Body of pancreas (tissue), 4 donors: ENCODE results near the gene BBS7. TPM values are rescaled to one million over a fixed set of nuclear protein-coding genes. Genes with fewer than 3 reads are reported as not detected.

Experiments
- ATAC-seq: fragments of 150-250 bp; one replicate; pipeline ENCODE4 v1.9.1; 2016
- DNase-seq, 4 donors: peaks; one replicate each; pipeline ENCODE4 v3.0.0-alpha.2; 2019
- H3K27ac ChIP-seq, 4 donors: fragments of 200-600 bp; sonication (generic); 1 replicate in 3 of 4; 2 replicates in 1 of 4; pipeline versions ENCODE4 v1.5.1 to v1.6.1; 2016 to 2019; ENCODE audit warnings: mild to moderate bottlenecking in 1 of 4, mixed read lengths in 1 of 4, moderate library complexity in 1 of 4
- H3K27me3 ChIP-seq, 2 donors: fragments of 200-600 bp; sonication (generic); one replicate each; pipeline ENCODE4 v1.6.0; 2016; ENCODE audit warnings: mild to moderate bottlenecking in 1 of 2
- H3K36me3 ChIP-seq, 2 donors: fragments of 200-600 bp; sonication (generic); replicated peaks in 1 of 2; 2 replicates each; pipeline ENCODE4 v1.5.1; 2016; ENCODE audit warnings: low read depth in 2 of 2; ENCODE audit not compliant: insufficient read depth in 1 of 2
- H3K4me1 ChIP-seq: fragments of 200-600 bp; sonication (generic); one replicate; pipeline ENCODE4 v1.6.0; 2016
- H3K4me3 ChIP-seq, 2 donors: fragments of 200-600 bp; sonication (generic); 1 replicate in 1 of 2; 2 replicates in 1 of 2; pipeline ENCODE4 v1.5.1; 2016 to 2019
- H3K9me3 ChIP-seq, 3 donors: fragments of 200-600 bp; sonication (generic); 1 replicate in 2 of 3; 2 replicates in 1 of 3; pipeline ENCODE4 v1.5.1; 2016
- CTCF ChIP-seq, 7 experiments: fragments of 450-650 bp in 4 of 7; fragments of 200-600 bp in 3 of 7; sonication (generic) in 3 of 7; IDR thresholded peaks; one replicate each; pipeline ENCODE4 v1.5.1; 2016 to 2019; ENCODE audit warnings: antibody characterized with exemption in 7 of 7
- POLR2A ChIP-seq, 3 donors: fragments of 450-650 bp; IDR thresholded peaks; one replicate each; pipeline ENCODE4 v1.6.1; 2016; ENCODE audit warnings: antibody characterized with exemption in 3 of 3, mild to moderate bottlenecking in 2 of 3
- WGBS, 2 donors: methylation state at CpG; one replicate each; pipeline ENCODE4 v1.1.5; 2017; 5-methylcytosine and 5-hydroxymethylcytosine counted together
- intact Hi-C: fragments of 100-400 bp; cut with DNase I; formaldehyde crosslinking; loops from one replicate; pipeline ENCODE4 v1.15.1; 2023
- total RNA-seq, 2 donors: library from RNA; depleted of rRNA; stranded (reverse); fragments of >200 nt; gene quantifications; one replicate each; pipeline ENCODE4 v1.1.0, GENCODE V29; 2016

BBS7 gene
- total RNA-seq, 2 donors from 2014 or later, result 3.6 to 13.0 TPM

- 91 to 96% methylated on average over 2 of the region's 2 CpGs for WGBS, 2 donors
- peaks cover 0 to 6% of the 10 kb centered on the region in 2 donors for H3K36me3 ChIP-seq
Observed at GRCh38 chr4:121861426-121861825, 8.8 kb downstream of the BBS7 start.

GRCh38 chr4:121860121-121860520 is 10.2 kb downstream of the BBS7 start:
- TF ChIP-seq CTCF (IDR thresholded peaks at IDR 0.05), result no peak
- TF ChIP-seq POLR2A (IDR thresholded peaks at IDR 0.05), result no peak
- H3K27ac ChIP-seq, result no peak overlapping the region
- DNase-seq, result no peak
- no peaks in the 10 kb centered on the region for H3K9me3 ChIP-seq
- no peak for ATAC-seq
- intact Hi-C loops, result no loop called here
- H3K4me1 ChIP-seq, result no peaks in the 10 kb centered on the region
- H3K27me3 ChIP-seq, result peaks cover 0 to 3% of the 10 kb centered on the region in 2 donors
- H3K36me3 ChIP-seq, result peaks cover 0 to 6% of the 10 kb centered on the region in 2 donors
- no peak overlapping the region for H3K4me3 ChIP-seq

More at GRCh38 chr4:121861426-121861825, 8.8 kb downstream of the BBS7 start:
- H3K4me1 ChIP-seq, result no peaks in the 10 kb centered on the region
- TF ChIP-seq CTCF (IDR thresholded peaks at IDR 0.05) (no peak), POLR2A (IDR thresholded peaks at IDR 0.05) (no peak)
- no peak overlapping the region for H3K27ac ChIP-seq
- no peaks in the 10 kb centered on the region for H3K9me3 ChIP-seq
- intact Hi-C loops, result no loop called here
- H3K4me3 ChIP-seq, result no peak overlapping the region
- peaks cover 0 to 3% of the 10 kb centered on the region in 2 donors for H3K27me3 ChIP-seq
- no peak for ATAC-seq
- DNase-seq, result no peak

GRCh38 chr4:121851354-121851753 is 18.9 kb downstream of the BBS7 start:
- ATAC-seq, result no peak
- no peak overlapping the region for H3K27ac ChIP-seq
- H3K4me3 ChIP-seq, result no peak overlapping the region
- WGBS, 2 donors, result 84 to 92% methylated on average over 1 of the region's 1 CpG
- TF ChIP-seq CTCF (IDR thresholded peaks at IDR 0.05), result no peak
- TF ChIP-seq POLR2A (IDR thresholded peaks at IDR 0.05), result no peak
- H3K36me3 ChIP-seq, result peaks cover 0 to 2% of the 10 kb centered on the region in 2 donors
- no peaks in the 10 kb centered on the region for H3K4me1 ChIP-seq
- no peaks in the 10 kb centered on the region for H3K9me3 ChIP-seq
- intact Hi-C loops, result no loop called here
- H3K27me3 ChIP-seq, result no peaks in the 10 kb centered on the region
- DNase-seq, result no peak

- no peak for TF ChIP-seq POLR2A (IDR thresholded peaks at IDR 0.05)
- TF ChIP-seq CTCF (IDR thresholded peaks at IDR 0.05), result no peak
- intact Hi-C loops, result no loop called here
- Histone ChIP-seq H3K9me3 (no peaks in the 10 kb centered on the region), H3K27me3 (no peaks in the 10 kb centered on the region), H3K36me3 (peaks cover 0 to 5% of the 10 kb centered on the region in 2 donors), H3K4me1 (no peaks in the 10 kb centered on the region), H3K4me3 (no peak overlapping the region), H3K27ac (no peak overlapping the region)
- WGBS, 2 donors, result 74 to 86% methylated on average over 6 of the region's 6 CpGs
- no peak for ATAC-seq
- DNase-seq, result no peak
Observed at GRCh38 chr4:121846662-121847061, 23.6 kb downstream of the BBS7 start.

GRCh38 chr4:121842862-121843261 is 27.4 kb downstream of the BBS7 start:
- 91 to 93% methylated on average over 4 of the region's 4 CpGs for WGBS, 2 donors
- no peak overlapping the region for H3K27ac ChIP-seq
- intact Hi-C loops, result no loop called here
- peaks cover 0 to 3% of the 10 kb centered on the region in 2 donors for H3K36me3 ChIP-seq
- H3K4me1 ChIP-seq, result no peaks in the 10 kb centered on the region
- H3K4me3 ChIP-seq, result no peak overlapping the region
- H3K9me3 ChIP-seq, result no peaks in the 10 kb centered on the region
- ATAC-seq, result no peak
- no peak for TF ChIP-seq POLR2A (IDR thresholded peaks at IDR 0.05)
- no peak for TF ChIP-seq CTCF (IDR thresholded peaks at IDR 0.05)
- H3K27me3 ChIP-seq, result no peaks in the 10 kb centered on the region
- no peak for DNase-seq
